Coronary artery (tissue), 2 donors: Measurements from ENCODE around the gene MT1M.
"Not testable (repeated sequence)": the region's sequence is repeated elsewhere in the genome, so short reads cannot be mapped to it uniquely, and the experiment has no call there.

ENCODE experiments used
- DNase-seq: peaks from one replicate; pipeline ENCODE4 v3.0.0-alpha.2; 2017; ENCODE audit warnings: low spot score
- H3K27ac ChIP-seq, 2 donors: fragments of 200-600 bp; sonication (generic); one replicate each; pipeline ENCODE4 v1.5.1; 2016 to 2019
- H3K4me3 ChIP-seq: fragments of 200-600 bp; sonication (generic); 2 replicates; pipeline ENCODE4 v1.5.1; 2016; ENCODE audit warnings: mild to moderate bottlenecking, moderate library complexity
- CTCF ChIP-seq: fragments of 200-600 bp; sonication (generic); IDR thresholded peaks from one replicate; pipeline ENCODE4 v1.5.1; 2019; ENCODE audit warnings: antibody characterized with exemption

The MT1M gene

GRCh38 chr16:56632156-56632847 is at the start of gene MT1M:
TSS of gene MT1M (plus strand) at chr16:56632659. CDS start at chr16:56632732, 73 bp downstream.
- no peak for TF ChIP-seq CTCF
- peak; percentile 92 for DNase-seq
- Histone ChIP-seq H3K4me3 (peak within 1 kb of the TSS; percentile 72), H3K27ac (peak within 1 kb of the TSS; percentile 85 to 90)

- not testable (repeated sequence) for DNase-seq, H3K27ac ChIP-seq, H3K4me3 ChIP-seq
These were observed 49.5 kb upstream of the MT1M start for GRCh38 chr16:56582911-56583310.

- Histone ChIP-seq H3K4me3 (no peak overlapping the region), H3K27ac (no peak overlapping the region)
- no peak for TF ChIP-seq CTCF
- peak; percentile 38 for DNase-seq
These were observed 48.9 kb upstream of the MT1M start for GRCh38 chr16:56583351-56584168.

GRCh38 chr16:56584276-56584675 is 48.2 kb upstream of the MT1M start:
- Histone ChIP-seq H3K27ac (no peak overlapping the region), H3K4me3 (no peak overlapping the region)
- TF ChIP-seq CTCF = no peak
- DNase-seq = peak; percentile 41

GRCh38 chr16:56588781-56589140 is 43.7 kb upstream of the MT1M start:
- H3K27ac ChIP-seq = no peak overlapping the region
- H3K4me3 ChIP-seq = peak overlapping the region; percentile 75
- no peak for TF ChIP-seq CTCF
- no peak for DNase-seq

GRCh38 chr16:56589141-56590039 is 43.1 kb upstream of the MT1M start, which contains the start of gene MT3:
TSS of gene MT3 (plus strand) at chr16:56589528. CDS start at chr16:56589591, 63 bp downstream.
- TF ChIP-seq CTCF = no peak
- Histone ChIP-seq H3K27ac (no peak within 1 kb of the TSS), H3K4me3 (peak within 1 kb of the TSS; percentile 75)
- no peak for DNase-seq
